D721Med (cell line): Measurements from ENCODE around the gene PHYKPL.
"Not testable (repeated sequence)": the region's sequence is repeated elsewhere in the genome, so short reads cannot be mapped to it uniquely, and the experiment has no call there.

ENCODE experiments used
- DNase-seq: peaks from one replicate; pipeline ENCODE4 v3.0.0; 2011; ENCODE audit warnings: low spot score; ENCODE audit not compliant: insufficient read length
- FAIRE-seq: peaks from 2 replicates; lab custom pipeline; 2011; peaks lifted over from hg19 to GRCh38; lab: Jason Lieb, UNC
- CTCF ChIP-seq: IDR thresholded peaks from 2 replicates; pipeline ENCODE4 v1.5.1; 2012; ENCODE audit warnings: mild to moderate bottlenecking, control low read depth; ENCODE audit not compliant: insufficient read depth; ENCODE audit errors: missing control alignments

The PHYKPL gene

GRCh38 chr5:178201927-178202235, 30.7 kb downstream of the PHYKPL start:
- FAIRE-seq: no peak
- no peak for TF ChIP-seq CTCF
- no peak for DNase-seq

- FAIRE-seq (no peak), DNase-seq (no peak)
- no peak for TF ChIP-seq CTCF
These were observed 31.2 kb downstream of the PHYKPL start for GRCh38 chr5:178201221-178201926.

- TF ChIP-seq CTCF: no peak
- DNase-seq: no peak
- no peak for FAIRE-seq
These were observed 32.8 kb downstream of the PHYKPL start for GRCh38 chr5:178199581-178200434.

GRCh38 chr5:178198706-178199105, 33.9 kb downstream of the PHYKPL start:
- DNase-seq (no peak), FAIRE-seq (no peak)
- no peak for TF ChIP-seq CTCF

- not testable (repeated sequence) for DNase-seq, FAIRE-seq
These were observed 34.5 kb downstream of the PHYKPL start for GRCh38 chr5:178198151-178198550.

GRCh38 chr5:178196986-178197385, 35.6 kb downstream of the PHYKPL start:
- DNase-seq (no peak), FAIRE-seq (no peak)
- TF ChIP-seq CTCF: no peak

- TF ChIP-seq CTCF: no peak
- FAIRE-seq (no peak), DNase-seq (no peak)
These were observed 36.3 kb downstream of the PHYKPL start for GRCh38 chr5:178196281-178196812.
